GM19397 (cell line): ENCODE results near the gene SIGLEC1.

Experiments used
- ATAC-seq: cut with Tn5 transposase; IDR thresholded peaks from one replicate; pipeline ENCODE4 v1.9.1; 2021; ENCODE audit warnings: mild to moderate bottlenecking, moderate library complexity; ENCODE audit not compliant: unreplicated experiment

Gene SIGLEC1

GRCh38 chr20:3702611-3703391 is 9.6 kb downstream of the SIGLEC1 start:
- ATAC-seq = no peak

GRCh38 chr20:3701061-3701998 is 11.1 kb downstream of the SIGLEC1 start:
- ATAC-seq = no peak

- ATAC-seq = no peak
Observed at GRCh38 chr20:3699037-3699436, 13.4 kb downstream of the SIGLEC1 start.

- ATAC-seq = no peak
Observed at GRCh38 chr20:3698591-3699001, 13.8 kb downstream of the SIGLEC1 start.

GRCh38 chr20:3697588-3698305 is 14.7 kb downstream of the SIGLEC1 start:
- no peak for ATAC-seq

GRCh38 chr20:3696745-3697587 is 15.4 kb downstream of the SIGLEC1 start:
- ATAC-seq = no peak

- ATAC-seq = no peak
Observed at GRCh38 chr20:3696200-3696599, 16.2 kb downstream of the SIGLEC1 start.

- no peak for ATAC-seq
Observed at GRCh38 chr20:3694864-3695263, 17.5 kb downstream of the SIGLEC1 start.

GRCh38 chr20:3693376-3693775 is 19.0 kb downstream of the SIGLEC1 start:
- ATAC-seq = no peak

GRCh38 chr20:3692706-3693294 is 19.6 kb downstream of the SIGLEC1 start:
- ATAC-seq = no peak

GRCh38 chr20:3691897-3692296 is 20.5 kb downstream of the SIGLEC1 start:
- no peak for ATAC-seq

GRCh38 chr20:3691306-3691705 is 21.1 kb downstream of the SIGLEC1 start:
- ATAC-seq = no peak

- no peak for ATAC-seq
Observed at GRCh38 chr20:3690413-3690812, 22.0 kb downstream of the SIGLEC1 start.

- ATAC-seq = no peak
Observed at GRCh38 chr20:3689978-3690377, 22.4 kb downstream of the SIGLEC1 start.

GRCh38 chr20:3687655-3688054 is 24.7 kb downstream of the SIGLEC1 start:
- no peak for ATAC-seq

GRCh38 chr20:3686867-3687321 is 25.5 kb downstream of the SIGLEC1 start:
- ATAC-seq = no peak

GRCh38 chr20:3686421-3686820 is 26.0 kb downstream of the SIGLEC1 start:
- no peak for ATAC-seq

GRCh38 chr20:3685341-3685740 is 27.1 kb downstream of the SIGLEC1 start:
- ATAC-seq = no peak

- no peak for ATAC-seq
Observed at GRCh38 chr20:3681931-3682781, 30.2 kb downstream of the SIGLEC1 start, which contains the start of gene ADAM33. Gene ADAM33, minus strand, starts transcription at chr20:3682010. Its CDS starts 6 bp downstream, at chr20:3682004.
